GM12864 (cell line): Measurements from ENCODE around the gene ENDOV.

ENCODE experiments used
- DNase-seq: peaks from one replicate; pipeline ENCODE4 v3.0.0-alpha.2; 2011; ENCODE audit warnings: low read depth
- H3K4me3 ChIP-seq: 2 replicates; pipeline ENCODE4 v1.5.1; 2011; ENCODE audit warnings: mild to moderate bottlenecking, low read depth, low read length, control low read depth
- CTCF ChIP-seq: IDR thresholded peaks from 2 replicates; pipeline ENCODE4 v1.5.1; 2011; ENCODE audit warnings: low read depth, mild to moderate bottlenecking, moderate library complexity, low read length, control low read depth, inconsistent platforms; ENCODE audit errors: missing control alignments

The ENDOV gene

GRCh38 chr17:80416260-80416939 lies 1.4 kb downstream of the ENDOV start:
- no peak for TF ChIP-seq CTCF
- peak overlapping the region; percentile 78; the same call in 1 of the 2 replicates for H3K4me3 ChIP-seq
- DNase-seq, result no peak

- no peak for DNase-seq
- H3K4me3 ChIP-seq, result no peak overlapping the region
- TF ChIP-seq CTCF, result no peak
These were observed 1.9 kb downstream of the ENDOV start for GRCh38 chr17:80416940-80417293.

GRCh38 chr17:80418589-80418988 lies 3.6 kb downstream of the ENDOV start:
- DNase-seq, result no peak
- H3K4me3 ChIP-seq, result no peak overlapping the region
- no peak for TF ChIP-seq CTCF

GRCh38 chr17:80419255-80419654 lies 4.3 kb downstream of the ENDOV start:
- no peak for DNase-seq
- H3K4me3 ChIP-seq, result no peak overlapping the region
- TF ChIP-seq CTCF, result no peak

- no peak for DNase-seq
- H3K4me3 ChIP-seq, result no peak overlapping the region
- no peak for TF ChIP-seq CTCF
These were observed 6.6 kb downstream of the ENDOV start for GRCh38 chr17:80421381-80422090.

- DNase-seq, result no peak
- no peak overlapping the region for H3K4me3 ChIP-seq
- TF ChIP-seq CTCF, result no peak
These were observed 7.3 kb downstream of the ENDOV start for GRCh38 chr17:80422276-80422675.

GRCh38 chr17:80422981-80423380 lies 8.0 kb downstream of the ENDOV start:
- no peak for DNase-seq
- no peak for TF ChIP-seq CTCF
- H3K4me3 ChIP-seq, result no peak overlapping the region
